GM19351 (cell line): ENCODE data around the gene UBXN7.
A peak's percentile ranks its signal among the peaks of the same experiment; 100 is the strongest.
"Not testable (repeated sequence)": the region's sequence is repeated elsewhere in the genome, so short reads cannot be mapped to it uniquely, and the experiment has no call there.

Experiments
- ATAC-seq: cut with Tn5 transposase; IDR thresholded peaks from one replicate; pipeline ENCODE4 v1.9.1; 2021; ENCODE audit warnings: mild to moderate bottlenecking, moderate library complexity; ENCODE audit not compliant: unreplicated experiment

The UBXN7 gene

GRCh38 chr3:196432137-196432879 lies at the start of gene UBXN7:
Gene UBXN7 (minus strand): TSS chr3:196432427. CDS start chr3:196432399, 28 bp downstream.
- peak; percentile 78 for ATAC-seq

DNA sequence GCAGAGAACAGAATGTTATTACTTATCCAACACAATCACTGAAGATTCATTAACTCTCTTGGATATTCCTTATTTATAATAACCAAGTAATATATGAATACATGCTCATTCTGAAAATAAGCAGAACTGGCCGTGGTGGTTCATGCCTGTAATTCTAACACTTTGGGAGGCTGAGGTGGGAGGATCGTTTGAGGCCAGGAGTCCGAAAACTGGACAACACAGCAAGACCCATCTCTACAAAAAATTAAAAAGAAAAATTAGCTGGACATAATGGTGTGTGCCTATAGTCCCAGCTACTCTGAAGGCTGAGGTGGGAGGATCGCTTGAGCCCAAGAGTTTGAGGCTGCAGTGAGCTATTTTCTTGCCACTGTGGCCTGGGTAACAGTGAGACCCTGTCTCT lies 45.5 kb upstream of the UBXN7 start:
- ATAC-seq = no peak

DNA sequence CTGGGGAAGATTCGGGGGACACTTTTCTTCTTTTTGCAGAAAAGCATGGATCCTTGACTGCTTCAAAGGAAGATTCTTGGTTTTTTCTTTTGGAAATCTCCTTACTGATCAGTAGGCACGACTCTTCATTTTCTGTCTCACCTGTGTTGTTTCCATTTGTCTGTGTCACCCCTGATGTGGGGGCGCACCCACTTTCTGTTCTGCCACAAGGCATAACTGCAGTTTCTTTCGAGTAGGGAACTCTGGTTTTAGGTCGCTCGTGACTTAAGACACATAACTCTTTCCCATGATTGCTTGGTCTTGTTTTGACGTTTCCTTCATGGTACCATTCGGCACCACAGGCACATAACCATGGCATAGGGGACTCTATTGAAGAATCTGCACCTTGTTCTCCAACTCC lies 40.1 kb upstream of the UBXN7 start:
- ATAC-seq = no peak

GRCh38 chr3:196471551-196471950 lies 39.3 kb upstream of the UBXN7 start:
- no peak for ATAC-seq

- not testable (repeated sequence) for ATAC-seq
These were observed 38.0 kb upstream of the UBXN7 start for GRCh38 chr3:196470182-196470581.

- no peak for ATAC-seq
These were observed 31.6 kb upstream of the UBXN7 start for GRCh38 chr3:196463804-196464203.

DNA sequence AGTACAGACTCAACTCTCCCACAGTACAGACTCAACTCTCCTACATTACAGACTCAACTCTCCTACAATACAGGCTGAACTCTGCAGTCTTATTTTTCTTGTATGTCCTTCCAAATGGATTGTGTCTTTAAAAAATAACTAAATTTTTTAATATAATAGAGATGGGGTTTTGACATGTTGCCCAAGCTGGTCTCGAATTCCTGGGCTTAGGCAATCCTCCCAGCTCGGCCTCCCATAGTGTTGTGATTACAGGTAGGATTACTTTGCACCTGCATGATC lies 31.2 kb upstream of the UBXN7 start:
- no peak for ATAC-seq

GRCh38 chr3:196462680-196463477 lies 30.7 kb upstream of the UBXN7 start:
- ATAC-seq = not testable (repeated sequence)

DNA sequence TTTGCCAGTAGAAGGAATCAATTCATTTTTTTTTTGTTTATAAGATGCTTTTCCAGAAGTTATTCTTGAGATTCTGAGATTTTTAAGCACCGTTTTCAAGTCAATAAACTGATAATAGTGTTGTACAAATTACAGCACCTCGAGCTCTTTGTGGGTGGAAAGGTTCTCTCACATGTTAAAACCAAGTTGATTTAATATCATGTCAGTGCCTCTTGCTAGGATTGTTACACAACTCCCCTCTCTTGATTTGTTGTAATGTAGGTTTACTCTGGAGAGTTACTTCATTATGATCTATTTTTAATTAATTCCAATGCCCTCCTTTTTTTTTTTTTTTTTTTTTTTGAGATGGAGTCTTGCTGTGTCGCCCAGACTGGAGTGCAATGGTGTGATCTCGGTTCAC lies 25.8 kb upstream of the UBXN7 start:
- ATAC-seq = no peak

- not testable (repeated sequence) for ATAC-seq
These were observed 25.2 kb upstream of the UBXN7 start for GRCh38 chr3:196457470-196457869.

DNA sequence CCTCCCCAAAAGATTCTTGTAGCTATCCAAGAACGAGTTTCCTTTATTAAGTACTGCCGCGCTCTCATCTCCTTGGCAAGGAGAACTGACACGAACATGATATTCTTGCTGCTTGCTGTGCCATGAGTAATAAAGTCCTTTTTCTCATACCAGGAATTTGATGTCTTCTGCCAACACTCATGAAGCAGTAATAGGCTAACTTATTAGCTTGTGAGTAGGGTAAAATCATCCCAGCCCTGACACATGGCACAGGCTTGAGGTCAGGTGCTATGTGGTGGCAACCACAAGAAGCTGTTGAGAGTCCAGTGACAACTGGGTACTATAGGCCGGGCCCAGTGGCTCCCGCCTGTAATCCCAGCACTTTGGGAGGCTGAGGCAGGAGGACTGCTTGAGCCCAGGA lies 22.7 kb upstream of the UBXN7 start:
- no peak for ATAC-seq

GRCh38 chr3:196445391-196445790 lies 13.2 kb upstream of the UBXN7 start:
- not testable (repeated sequence) for ATAC-seq

DNA sequence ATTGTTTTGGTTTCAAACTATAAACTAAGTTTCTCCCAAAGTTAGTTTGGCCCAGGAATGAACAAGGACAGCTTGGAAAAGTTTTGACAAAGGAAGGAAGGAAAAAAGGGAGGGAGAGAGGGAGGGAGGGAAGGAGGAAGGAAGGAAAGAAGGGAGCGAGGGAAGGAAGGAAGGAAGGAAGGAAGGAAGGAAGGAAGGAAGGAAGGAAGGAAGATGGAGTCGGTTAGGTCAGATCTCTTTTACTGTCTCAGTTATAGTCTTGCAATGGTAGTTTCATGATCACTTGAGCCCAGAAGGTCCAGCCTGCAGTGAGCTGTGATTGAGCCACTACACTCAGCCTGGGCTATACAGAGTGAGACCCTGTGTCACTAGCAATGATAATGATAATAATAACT lies 12.3 kb upstream of the UBXN7 start:
- no peak for ATAC-seq

DNA sequence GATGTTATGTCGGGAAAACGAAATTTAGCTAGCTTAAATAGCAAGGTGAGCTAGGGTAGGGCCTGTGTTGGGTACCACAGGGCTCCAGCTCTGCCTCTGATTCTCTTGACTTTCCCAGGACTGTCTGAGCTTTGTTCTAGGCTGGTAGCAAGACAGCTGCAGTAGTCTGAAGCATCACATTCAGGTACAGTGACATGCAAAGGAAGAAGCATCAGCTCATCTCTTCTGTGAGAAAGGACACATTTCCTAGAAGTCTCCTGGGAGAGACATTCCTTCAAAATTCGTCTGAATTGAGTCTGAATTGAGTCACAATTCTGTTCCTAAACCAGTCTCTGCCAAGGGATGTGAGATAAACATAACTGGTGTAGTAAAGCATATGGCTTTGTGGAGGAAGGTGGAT lies 8.5 kb upstream of the UBXN7 start:
- ATAC-seq = peak; percentile 50

- peak; percentile 63 for ATAC-seq
These were observed 7.9 kb upstream of the UBXN7 start for GRCh38 chr3:196440041-196440537.

DNA sequence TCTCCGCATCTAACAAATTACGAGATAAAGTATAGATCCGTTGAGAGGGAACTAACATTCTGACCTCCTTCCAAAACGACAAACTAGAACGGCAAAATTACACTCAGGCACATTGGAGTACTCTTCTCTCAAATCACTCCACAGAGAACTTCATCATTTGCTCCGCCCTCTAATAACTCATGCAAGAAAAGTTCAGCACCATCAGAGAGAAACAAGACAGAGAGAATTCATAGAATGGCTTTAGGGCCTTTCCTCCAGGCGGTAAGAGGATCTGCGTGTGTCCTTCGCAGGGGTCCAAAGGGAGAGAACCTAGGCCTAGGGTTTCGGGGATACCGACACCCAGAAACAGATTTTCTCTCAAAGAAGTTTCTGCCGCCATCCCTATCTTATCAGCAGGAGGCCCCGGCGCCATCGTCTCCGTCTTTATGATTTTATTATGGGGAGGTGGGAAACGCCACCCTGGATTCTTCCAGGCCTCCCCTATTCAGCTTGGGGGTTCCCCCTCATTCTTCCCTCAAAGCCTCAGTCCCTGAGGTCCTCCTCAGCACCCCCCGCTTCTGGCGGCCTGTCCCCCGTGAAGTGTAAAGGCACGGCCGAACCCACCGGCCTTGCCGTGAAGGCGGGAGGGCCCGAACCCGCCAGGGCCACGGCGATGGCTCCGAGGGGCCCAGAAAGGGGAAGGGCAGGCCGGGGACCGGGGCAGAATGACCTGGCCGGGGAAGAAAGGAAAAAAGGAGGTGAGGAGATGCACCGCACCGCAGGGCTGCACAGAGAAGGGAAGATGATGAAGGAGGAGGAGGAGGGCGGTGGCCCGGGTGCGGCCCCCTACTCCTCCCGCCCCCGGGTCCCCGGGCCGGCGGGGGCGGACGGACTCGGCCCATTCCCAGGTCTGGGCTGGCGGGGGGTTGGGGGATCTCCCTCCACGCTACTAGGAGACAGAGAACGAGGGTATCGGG lies 768 bp downstream of the UBXN7 start:
- peak; percentile 25 for ATAC-seq

- ATAC-seq = no peak
These were observed 4.2 kb downstream of the UBXN7 start for GRCh38 chr3:196428041-196428440.

- not testable (repeated sequence) for ATAC-seq
These were observed 7.8 kb downstream of the UBXN7 start for GRCh38 chr3:196424421-196424820.

DNA sequence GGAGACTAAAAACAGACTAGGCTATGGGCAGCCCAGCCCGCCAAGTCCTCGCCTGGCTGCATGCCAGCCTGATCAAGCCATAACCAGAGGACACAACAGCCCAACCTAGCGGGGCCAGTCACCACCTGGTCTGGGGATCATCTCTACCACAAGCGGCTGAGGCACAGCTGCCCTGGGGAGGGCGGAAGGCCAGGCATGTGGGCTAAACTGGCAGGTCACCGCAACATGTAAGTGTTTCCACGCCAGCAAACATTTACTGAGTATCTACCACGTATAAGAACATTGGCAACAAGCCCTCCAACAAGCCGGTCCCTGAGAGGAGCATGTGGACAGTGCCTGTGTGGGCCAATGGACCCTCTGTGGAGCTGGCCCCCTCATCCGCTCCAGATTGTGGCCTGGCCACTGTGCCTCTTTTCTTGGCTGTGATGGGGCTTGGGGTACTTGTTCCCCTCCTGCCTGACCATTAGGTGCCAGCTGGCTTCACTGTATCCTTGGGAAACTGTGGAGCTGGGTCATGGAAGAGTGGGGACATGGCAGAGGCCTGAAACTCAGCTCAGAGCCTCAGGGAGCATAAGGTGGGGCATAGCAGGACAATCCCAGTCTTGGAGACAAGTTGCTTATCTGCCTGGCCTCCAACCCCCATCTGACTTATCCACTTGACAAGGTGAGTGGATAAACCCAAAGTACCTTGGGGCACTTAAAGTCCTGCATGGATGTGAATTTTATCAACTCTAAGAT lies 9.0 kb downstream of the UBXN7 start:
- ATAC-seq = no peak

DNA sequence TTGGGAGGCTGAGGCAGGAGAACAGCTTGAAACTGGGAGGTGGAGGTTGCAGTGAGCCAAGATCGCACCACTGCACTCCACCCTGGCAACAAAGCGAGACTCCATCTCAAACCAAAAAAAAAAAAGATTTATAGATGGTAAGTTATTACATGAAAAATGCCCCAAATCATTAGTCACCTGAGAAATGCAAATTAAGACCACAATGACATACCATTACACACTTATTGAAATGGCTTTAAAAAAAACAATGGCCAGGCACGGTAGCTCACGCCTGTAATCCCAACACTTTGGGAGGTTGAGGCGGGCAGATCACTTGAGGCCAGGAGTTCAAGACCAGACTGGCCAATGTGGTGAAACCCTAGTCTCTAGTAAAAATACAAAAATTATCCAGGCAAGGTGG lies 10.6 kb downstream of the UBXN7 start:
- ATAC-seq = not testable (repeated sequence)
